Stimulated activated CD8-positive, alpha-beta memory T cell treated with anti-CD3 and anti-CD28 coated beads, Interleukin-15, amount 100 ng/mL, for 4 hours (primary cell): Measurements from ENCODE around the gene OMD.

Experiments
- DNase-seq, 2 donors: peaks; one replicate each; pipeline ENCODE4 v3.0.0-alpha.2; 2020; ENCODE audit warnings: low read depth in 2 of 2

Gene OMD, protein sequence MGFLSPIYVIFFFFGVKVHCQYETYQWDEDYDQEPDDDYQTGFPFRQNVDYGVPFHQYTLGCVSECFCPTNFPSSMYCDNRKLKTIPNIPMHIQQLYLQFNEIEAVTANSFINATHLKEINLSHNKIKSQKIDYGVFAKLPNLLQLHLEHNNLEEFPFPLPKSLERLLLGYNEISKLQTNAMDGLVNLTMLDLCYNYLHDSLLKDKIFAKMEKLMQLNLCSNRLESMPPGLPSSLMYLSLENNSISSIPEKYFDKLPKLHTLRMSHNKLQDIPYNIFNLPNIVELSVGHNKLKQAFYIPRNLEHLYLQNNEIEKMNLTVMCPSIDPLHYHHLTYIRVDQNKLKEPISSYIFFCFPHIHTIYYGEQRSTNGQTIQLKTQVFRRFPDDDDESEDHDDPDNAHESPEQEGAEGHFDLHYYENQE

DNA sequence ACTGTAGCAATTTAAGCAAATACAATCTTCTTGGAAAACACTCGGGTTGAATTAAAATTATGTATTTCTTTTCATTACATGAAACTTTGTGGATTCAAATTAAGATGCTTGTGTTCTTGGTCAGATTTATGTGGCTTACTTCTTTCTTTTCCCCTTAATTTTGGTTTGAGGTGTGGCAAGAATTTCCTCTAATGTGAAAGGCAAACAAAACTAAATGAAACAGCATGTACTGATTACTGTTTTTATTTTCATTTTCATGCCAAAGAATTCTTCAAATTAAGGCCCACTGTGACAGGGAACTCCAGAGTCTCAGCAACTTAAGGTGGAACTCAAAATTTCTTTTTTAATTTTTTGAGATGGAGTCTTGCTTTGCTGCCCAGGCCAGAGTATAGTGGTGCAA, at the start of gene OMD:
Gene OMD (minus strand): TSS at position 132 of the 400 bp plus-strand sequence. CDS start 6,913 bp downstream, outside the sequence.
- no peak for DNase-seq

DNA sequence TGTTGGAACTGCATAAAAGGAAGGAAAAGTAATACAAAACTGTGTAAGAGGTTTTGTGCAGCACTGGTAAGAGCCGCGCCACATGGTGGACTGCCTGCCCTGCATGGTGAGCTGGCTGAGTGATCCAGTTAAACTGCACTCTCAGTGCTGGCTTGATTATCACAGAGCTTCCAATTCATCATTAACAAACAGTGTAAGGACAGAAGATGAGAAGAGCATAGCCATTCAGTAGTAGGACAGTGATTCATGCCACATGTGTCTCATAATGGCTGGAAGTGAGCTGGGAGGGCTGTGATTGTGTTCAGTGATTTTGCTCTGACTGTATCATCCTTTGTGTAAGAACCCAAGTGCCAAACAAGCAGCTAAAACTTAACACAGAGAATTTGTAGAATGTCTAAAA, 43.9 kb upstream of the OMD start:
- no peak for DNase-seq

DNA sequence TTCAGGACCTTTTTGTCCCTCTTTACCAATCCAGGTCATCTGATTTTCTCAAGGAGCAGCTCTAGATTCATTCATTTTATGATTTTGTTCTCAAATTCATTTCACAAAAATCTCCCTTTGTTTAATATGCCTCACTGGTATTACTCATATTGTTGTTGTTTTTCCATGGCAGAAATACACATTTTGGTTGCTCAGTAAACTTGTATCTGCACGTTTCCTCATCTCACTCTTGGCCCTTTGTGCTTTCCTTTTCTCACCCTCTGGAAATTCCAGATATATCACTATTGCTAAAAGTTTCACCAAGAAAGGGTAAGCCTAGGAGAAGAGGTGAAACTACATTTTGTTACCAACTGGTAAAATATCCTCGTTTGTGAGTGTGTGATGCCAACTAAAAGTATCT, 43.2 kb upstream of the OMD start:
- DNase-seq, result no peak

DNA sequence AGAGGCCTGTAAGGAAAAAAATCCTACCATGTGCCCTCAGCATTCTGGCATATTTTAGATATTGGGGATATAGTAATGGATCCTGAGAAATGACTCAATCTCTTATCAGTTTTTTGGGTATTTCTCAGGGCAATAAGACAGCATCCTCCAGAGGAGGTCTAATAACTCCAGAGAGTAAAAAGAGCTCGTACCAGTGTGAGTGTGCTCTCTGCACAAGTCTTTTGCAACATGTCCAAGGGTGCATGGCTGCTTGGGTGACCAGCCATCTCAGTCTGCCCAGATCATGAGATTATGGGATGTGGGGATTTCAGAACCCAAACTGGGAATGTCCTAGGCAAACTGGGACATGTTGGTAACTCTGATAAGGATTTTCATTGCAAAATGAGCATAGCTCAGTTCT, 42.8 kb upstream of the OMD start:
- DNase-seq, result no peak

DNA sequence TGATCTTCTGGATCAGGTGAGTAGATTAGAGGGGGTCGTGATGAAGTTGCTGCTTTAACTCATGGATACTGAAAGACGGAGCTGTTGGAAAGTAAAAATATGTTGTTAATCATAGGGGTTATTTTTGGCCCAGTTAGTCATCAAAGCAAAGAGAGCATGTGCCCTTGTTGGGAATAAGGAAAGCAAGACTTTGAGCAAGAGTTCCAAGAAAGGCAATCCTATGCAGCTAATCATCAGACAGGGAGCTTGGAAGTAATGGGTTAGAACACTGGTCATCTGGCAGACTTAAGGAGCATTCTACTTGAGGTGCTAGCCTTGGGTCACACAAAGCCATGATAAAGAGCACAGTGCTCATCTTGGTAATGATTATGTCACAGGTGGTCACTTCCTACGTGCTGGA, 39.7 kb upstream of the OMD start:
- DNase-seq, result no peak

DNA sequence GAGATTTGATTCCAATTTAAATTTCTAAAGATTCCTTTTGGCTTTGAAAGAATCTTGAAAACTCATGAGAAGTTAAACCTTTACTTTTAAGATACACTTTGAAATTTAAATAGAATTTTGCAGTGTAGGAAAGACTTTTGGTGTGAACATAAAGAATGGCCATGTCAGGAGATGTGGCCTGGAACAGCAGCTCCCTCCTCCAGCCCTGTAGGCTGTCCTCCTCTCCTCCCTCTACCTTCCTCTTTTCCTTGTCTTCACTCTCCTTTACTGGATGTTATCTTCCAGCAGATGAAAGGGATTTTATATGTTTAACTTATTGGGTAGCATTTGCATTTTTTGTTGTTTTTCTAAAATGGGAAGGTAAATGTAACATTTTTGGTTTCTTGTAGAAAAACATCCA, 39.1 kb upstream of the OMD start:
- DNase-seq, result no peak

DNA sequence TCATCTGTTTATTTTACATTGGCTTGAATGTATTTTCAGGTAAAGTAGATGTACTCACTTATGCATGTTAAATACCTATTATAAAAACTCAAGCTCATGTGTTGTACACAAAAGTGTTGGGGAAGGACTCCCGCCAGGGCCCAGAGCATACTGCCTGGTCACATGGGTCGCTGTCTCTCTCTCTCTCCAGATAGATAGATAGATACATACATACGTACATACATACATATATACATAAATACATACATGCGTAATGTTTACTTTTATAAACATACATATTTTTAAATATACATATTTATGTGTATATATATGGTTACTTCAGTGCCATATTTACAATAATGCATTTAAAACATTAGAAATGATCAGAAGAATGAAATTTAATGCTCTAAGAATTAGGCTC, 33.3 kb upstream of the OMD start:
- DNase-seq, result no peak

DNA sequence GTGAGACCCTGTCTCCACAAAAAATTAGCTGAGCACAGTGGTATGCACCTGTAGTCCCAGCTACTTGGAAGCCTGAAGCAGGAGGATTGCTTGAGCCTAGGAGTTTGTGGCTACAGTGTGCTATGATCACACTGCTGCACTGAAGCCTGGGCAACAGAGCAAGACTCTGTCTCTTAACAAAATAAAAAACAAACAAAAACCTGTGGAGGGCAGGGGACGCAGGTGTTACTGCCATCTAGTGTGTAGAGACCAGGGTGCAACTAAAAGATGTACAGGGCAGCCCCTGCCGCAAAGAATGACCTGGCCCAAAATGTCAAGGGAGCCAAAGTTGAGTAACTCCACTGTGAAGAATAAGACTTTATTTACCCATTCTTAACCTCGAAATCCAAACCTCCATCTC, 30.9 kb upstream of the OMD start:
- no peak for DNase-seq

DNA sequence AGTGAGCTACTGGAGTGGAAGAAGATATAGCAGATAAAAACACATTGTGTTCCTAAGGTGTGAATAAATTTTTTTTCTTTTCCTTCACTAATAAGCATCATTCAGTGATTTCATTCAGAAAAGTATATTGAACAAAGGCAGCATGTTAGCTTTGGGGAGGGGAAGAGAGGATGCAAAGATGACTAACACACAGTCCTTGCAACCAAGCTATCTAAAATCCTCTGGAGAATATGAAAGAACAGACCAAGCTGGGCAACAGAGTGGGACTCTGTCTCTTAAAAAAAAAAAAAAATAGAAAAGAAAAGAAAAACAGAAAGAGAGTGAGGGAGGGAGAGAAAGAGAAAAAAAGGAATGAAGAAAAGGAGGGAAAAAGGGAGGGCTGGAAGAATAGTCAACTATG, 22.3 kb upstream of the OMD start:
- DNase-seq, result no peak

DNA sequence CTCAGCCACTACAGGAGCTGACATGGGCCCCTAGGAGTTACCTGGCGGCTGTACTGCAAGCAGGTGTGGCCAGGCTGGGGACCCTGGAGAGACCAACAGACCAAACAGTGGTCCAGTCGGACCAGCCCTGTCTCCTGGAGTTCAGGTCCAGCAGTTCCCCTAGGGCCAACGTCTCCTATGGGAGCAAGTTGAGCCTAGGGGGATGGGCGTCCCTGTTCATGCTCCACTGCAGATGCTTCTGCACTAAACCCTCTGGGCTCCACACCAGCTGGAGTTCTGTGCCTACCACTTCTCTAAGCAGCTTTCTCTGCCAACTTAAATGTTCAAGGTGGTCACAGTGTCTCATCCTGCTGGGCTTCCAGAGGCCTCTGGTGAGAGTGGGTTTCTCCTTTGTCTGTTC, 20.6 kb upstream of the OMD start:
- no peak for DNase-seq

DNA sequence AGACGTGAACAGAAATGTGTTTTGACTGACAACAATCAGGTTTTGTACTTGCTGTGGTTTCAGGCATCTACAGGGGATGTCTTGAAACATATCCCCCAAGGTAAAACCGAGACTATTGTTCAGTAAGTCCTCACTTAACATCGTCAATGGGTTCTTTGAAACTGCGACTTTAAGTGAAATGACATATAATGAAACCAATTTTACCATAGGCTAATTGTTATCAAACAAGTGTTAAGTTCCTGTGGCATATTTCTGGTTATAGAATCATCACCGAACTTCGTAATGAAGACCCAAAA, 16.4 kb upstream of the OMD start:
- DNase-seq, result no peak

DNA sequence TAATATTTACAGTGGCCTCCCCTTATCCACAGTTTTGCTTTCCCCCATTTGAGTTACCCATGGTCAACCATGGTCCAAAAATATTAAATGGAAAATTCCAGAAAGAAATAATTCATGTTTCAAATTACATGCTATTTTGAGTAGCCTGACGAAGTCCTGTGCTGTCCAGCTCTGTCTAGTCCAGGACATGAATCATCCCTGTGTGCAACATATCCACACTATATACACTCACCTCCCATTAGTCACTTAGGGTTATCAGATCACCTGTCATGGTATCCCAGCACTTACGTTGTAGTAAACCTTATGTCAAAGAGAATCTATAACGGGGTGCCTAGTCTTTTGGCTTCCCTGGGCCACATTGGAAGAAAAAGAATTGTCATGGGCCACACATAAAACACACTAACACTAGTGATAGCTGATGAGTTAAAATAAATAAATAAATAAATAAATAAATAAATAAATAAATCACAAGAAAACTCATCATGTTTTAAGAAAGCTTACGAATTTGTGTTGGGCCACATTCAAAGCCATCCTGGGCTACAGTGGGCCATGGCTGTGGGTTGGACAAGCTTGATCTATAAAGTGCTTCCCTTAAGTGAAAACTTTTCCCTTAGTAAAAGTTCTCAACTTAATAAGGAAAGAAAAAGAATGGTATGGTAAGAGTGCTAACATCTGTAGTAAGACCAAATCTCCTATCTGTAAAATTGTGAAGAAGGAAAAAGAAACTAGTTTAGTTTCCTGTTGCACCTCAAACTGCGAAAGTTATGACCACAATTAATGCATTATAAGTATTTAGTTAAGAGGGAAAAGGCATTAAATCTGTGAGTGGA, 15.9 kb upstream of the OMD start:
- no peak for DNase-seq

DNA sequence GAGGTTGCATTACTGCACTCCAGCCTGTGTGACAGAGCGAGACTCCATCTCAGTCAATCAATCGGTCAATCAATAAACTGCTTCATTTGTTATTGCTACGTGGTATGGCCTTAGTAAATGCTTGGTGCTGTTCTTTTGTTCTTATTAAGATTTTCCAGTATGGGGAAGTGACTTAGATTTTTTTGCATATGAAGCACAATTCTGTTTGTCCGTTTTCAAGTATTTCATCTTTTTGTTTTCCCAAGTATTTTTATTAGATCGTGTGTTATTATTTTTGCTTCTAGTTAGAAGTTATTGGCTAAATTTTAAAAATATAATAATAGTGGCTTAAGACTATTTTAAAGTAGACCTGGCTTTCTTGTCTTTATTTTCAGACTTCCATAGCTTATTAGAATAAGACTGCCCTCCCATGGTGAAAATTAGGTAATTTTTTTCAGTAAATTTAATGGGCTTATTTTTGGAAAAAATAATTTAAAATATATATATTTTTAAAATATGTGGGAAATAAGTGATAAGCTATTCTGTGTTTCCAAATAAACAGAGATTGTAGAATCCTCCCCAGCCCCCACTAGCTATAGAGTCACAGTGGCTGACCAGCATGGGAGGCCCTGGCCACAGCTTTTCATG, 14.7 kb upstream of the OMD start:
- DNase-seq, result no peak

DNA sequence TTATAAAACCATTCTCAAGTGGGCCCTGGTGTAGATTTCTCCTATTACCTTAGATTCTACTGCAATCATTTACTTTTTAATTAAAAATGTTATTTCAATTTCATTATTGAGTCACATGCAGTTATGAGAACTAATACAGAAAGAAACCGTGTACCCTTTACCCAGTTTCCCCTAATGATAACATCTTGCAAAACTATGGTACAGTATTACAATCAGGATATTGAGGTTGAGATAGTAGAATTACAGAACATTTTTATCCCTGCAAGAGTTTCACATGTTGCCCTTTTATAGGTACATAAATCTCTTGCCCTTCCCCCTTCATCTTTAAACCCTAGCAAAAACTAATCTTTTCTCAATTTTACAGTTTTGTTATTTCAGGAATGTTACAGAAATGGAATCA, 11.0 kb upstream of the OMD start:
- DNase-seq, result no peak

DNA sequence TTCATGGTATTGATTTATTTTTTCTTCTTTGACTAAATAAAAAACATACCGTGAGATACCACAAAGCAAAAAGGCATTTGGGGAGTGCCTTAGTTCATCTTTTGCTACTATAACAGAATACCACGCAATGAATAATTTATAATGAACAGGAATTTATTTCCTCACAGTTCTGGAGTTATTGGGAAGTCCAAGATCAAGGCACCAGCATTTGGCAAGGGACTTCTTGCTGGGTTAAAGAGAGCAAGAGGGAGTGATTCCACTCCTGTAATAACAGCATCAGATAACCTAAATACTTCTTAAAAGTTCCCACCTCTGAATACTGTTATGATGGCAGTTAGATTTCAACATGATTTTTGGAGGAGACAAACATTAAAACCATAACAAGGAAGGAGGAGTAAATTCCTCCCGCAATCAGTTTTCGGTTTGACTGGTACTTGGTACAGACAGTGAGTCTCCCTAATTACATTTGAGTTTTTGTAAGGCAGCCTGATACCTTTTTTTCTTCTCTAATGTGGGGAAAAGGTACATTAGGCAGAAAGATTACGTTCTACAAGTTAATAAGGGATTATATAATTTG, 8.8 kb upstream of the OMD start:
- DNase-seq, result no peak

DNA sequence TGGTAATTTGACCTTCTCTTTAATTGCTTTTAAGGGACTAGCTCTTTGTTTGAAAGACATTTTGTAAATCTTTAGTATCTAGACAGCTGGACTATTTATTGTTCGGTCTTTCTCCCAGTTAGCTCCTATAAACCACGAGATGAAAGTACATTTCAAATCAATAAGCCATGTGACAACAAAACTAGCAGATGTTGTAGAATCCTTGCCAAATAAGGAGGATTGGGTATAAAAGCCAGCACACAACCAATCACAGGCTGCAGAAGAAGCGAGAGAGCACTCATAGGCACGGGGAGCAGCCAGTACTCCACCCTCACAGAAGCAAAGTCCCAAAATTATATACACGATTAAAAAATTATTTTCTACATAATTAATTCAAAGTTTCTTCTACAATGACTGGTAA, 8.1 kb upstream of the OMD start:
- DNase-seq, result no peak

DNA sequence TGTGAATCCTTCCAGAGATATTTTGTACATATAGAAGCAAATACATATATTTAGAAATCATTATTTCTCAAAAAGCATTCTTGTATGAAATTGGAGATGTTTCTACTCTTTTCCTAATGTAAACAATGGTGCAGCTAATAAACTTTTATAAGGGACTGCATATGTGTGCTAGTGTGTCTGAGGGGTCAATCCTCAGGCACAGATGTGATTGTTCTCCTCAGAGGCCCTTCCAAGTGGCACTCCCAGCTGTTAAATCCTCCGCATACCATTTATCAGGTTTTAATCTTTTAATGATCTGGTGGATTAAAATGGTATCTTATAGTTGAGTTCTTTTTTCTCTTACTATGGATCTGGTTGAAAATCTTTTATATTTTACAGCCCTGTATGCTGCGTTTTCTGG, 5.6 kb upstream of the OMD start:
- no peak for DNase-seq

DNA sequence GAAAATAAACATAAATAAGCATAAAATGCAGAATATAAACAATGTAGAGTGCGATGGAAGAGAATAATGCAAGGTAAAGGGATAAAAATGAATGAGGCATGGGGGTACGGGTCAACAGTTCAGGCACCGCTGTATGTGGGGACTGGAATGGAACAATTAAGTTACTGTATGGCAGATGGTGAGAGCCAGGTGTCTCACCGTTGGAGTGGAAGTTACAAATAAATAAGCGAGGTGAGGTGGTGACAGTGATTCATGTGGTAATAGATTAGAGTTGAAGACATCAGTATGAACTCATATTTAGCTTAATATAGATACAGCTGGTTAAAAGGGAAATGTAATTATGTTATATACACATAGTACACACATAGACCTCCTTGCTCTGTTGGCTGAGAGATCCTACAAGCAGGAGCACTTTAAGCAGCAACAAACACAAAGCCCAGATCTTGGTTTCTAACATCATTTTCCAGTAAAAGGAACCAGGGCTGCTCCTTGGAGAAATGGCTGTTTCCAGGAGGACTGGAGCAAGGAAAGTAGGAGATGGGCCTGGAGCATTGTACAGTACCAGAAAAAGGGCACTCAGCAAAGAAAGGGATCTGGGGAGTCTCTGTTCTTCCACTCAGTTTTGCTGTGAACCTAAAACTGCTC, 2.4 kb upstream of the OMD start:
- DNase-seq, result no peak

DNA sequence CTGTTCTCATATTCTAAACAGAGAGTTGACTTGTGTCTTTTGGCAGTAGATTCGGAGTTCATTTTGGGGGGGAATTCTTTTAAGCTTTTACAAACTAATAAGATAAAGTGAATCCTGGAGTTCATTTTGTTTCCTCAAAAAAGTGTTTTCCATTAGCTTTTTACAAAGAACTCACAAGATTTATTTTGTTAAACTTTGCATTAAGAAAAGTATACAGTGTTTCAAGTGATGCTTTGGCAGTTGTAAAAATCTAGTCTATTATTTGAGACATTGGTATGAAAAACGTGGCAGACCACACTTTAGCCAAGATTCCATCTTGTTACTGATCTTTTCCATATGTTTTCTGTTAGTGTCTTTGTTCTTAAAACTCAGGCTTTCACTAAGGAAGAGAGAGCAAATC, 1.2 kb upstream of the OMD start:
- no peak for DNase-seq

DNA sequence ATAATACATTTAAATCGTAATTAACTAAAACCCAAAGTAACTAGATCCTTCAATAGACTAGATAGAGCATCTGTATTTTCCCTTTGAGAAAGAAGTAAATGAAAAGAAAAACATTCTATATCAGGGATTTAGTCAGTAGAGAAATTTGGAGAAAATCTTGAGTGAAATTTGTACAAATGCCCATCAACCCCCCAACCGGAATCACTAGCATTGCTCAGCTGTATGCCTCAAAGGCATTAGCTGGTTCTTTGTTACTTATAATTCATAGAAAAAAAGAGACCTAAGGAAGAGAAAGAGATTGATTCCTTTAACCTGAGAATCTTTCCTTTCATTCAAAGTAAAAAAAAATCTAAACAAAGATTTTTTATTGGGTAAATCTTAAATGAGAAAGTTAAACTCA, 659 bp downstream of the OMD start:
- DNase-seq, result no peak

DNA sequence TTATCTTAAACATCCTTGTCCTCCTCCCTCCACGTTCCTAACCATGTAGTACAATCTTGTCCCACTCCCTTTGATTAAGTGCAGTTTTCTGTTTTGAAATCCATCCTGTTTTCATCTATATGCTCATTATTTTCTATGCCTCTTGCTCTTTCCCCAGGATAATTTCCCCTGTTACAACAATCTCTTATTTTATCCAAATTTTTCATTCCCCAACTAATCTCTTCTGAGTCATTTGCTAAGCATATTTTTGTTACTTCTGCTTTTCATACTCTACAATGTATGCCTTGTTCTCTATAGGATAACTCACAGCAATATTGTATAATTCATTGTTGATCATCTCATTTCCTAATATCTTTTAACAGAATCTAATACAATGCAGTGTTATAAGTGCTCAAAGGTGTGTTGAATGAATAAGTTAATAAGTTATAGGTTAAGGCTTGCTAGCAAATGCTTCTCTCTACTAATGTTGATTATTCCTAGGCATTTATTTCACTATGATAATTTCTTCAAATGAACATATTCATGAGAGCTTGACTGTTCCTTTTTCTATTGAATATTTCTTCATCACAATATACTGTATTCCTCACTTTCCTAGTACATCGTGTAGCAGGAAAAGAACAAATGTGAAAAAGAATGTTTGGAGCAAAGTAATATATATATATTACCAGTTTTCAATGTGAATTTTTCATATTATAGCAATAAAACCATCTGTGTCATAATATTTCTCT, 1.5 kb downstream of the OMD start:
- no peak for DNase-seq
